Adrenal gland (tissue), 12 donors: ENCODE data around the gene MCU. TPM values are rescaled to one million over a fixed set of nuclear protein-coding genes. Genes with fewer than 3 reads are reported as not detected.

Experiments used
- DNase-seq, 7 donors: peaks; one replicate each; pipeline ENCODE4 v3.0.0-alpha.2; 2019 to 2020
- H3K27ac ChIP-seq, 5 donors: fragments of 200-600 bp; sonication (generic) in 4 of 5; 1 replicate in 3 of 5; 2 replicates in 2 of 5; pipeline versions ENCODE4 v1.5.1 to v1.8.0; 2016 to 2020; ENCODE audit warnings: mild to moderate bottlenecking in 1 of 5
- H3K27me3 ChIP-seq: fragments of 200-600 bp; 2 replicates; pipeline ENCODE4 v1.8.0; 2021
- H3K36me3 ChIP-seq, 2 donors: fragments of 200-600 bp; replicated peaks in 1 of 2; 1 replicate in 1 of 2; 2 replicates in 1 of 2; pipeline versions ENCODE4 v1.5.1 to v1.8.0; 2018 to 2022
- H3K4me1 ChIP-seq, 2 donors: fragments of 200-600 bp; replicated peaks in 1 of 2; 1 replicate in 1 of 2; 2 replicates in 1 of 2; pipeline versions ENCODE4 v1.5.1 to v1.8.0; 2018 to 2021
- H3K4me3 ChIP-seq, 4 donors: fragments of 200-600 bp; sonication (generic) in 3 of 4; one replicate each; pipeline ENCODE4 v1.5.1; 2016 to 2018
- H3K9me3 ChIP-seq, 3 donors: fragments of 200-600 bp; sonication (generic) in 1 of 3; replicated peaks in 1 of 3; 1 replicate in 2 of 3; 2 replicates in 1 of 3; pipeline versions ENCODE4 v1.5.1 to v1.8.0; 2016 to 2021
- CTCF ChIP-seq, 6 experiments: fragments of 450-650 bp in 4 of 6; fragments of 200-600 bp in 2 of 6; sonication (generic) in 1 of 6; IDR thresholded peaks; 1 replicate in 5 of 6; 2 replicates in 1 of 6; pipeline versions ENCODE4 v1.5.1 to v1.8.0; 2016 to 2021; ENCODE audit warnings: antibody characterized with exemption in 6 of 6, mild to moderate bottlenecking in 2 of 6, moderate library complexity in 1 of 6
- POLR2A ChIP-seq, 2 donors: fragments of 450-650 bp; IDR thresholded peaks; one replicate each; pipeline ENCODE4 v1.6.1; 2017; ENCODE audit warnings: antibody characterized with exemption in 2 of 2, mild to moderate bottlenecking in 2 of 2, moderate library complexity in 1 of 2
- WGBS, 4 donors: extraction: QIAGEN DNeasy Blood & Tissue Kit in 2 of 4; methylation state at CpG; one replicate each; pipeline versions ENCODE4 v1.1.5 to v1.1.7; 2013 to 2017; 5-methylcytosine and 5-hydroxymethylcytosine counted together
- intact Hi-C, 2 donors: fragments of 100-400 bp; cut with DNase I; formaldehyde crosslinking; loops; one replicate each; pipeline versions ENCODE4 v1.14.1 to v1.15.0; 2022 to 2023
- polyA plus RNA-seq, 3 donors: library from polyadenylated mRNA; stranded (reverse); fragments of 200-250 nt in 2 of 3; fragments of 350-450 nt in 1 of 3; fragmentation: Illumina TruSeq in 1 of 3; extraction: RNeasy Lipid Tissue Mini Kit (QIAGEN cat#74804) in 1 of 3; gene quantifications; one replicate each; pipeline ENCODE4 v1.2.3, GENCODE V29; 2013 to 2014
- total RNA-seq, 9 donors: library from RNA; depleted of rRNA in 4 of 9; stranded (reverse); fragments of >200 nt in 4 of 9; fragments of 120-200 nt in 1 of 9; fragmentation: NEBNext Ultra II Directional in 1 of 9; extraction: Animal tissue kit (Norgen Biotek cat#: 25700) in 1 of 9; gene quantifications; one replicate each; pipeline versions ENCODE4 v1.1.0 to v1.2.4, GENCODE V29; 2013 to 2023
- donor health status: healthy with polysubstance abuse.
- donor health status: Bipolar disorder and iron deficiency.
- donor health status: DM: yes; HTN: yes; CAD: no.
- donor health status: DM: no; HTN: no; CAD: no.
- donor health status: DM: no; HTN: no; CAD: no.
- donor health status: DM: yes; HTN: yes; CAD: no.

MCU gene
- total and polyA plus RNA-seq, 12 donors: 6.4 to 22.2 (median 14.9) TPM

- H3K4me1 ChIP-seq: no peaks in the 10 kb centered on the region
Observed at GRCh38 chr10:72858067-72858466, 166.1 kb downstream of the MCU start.

DNA sequence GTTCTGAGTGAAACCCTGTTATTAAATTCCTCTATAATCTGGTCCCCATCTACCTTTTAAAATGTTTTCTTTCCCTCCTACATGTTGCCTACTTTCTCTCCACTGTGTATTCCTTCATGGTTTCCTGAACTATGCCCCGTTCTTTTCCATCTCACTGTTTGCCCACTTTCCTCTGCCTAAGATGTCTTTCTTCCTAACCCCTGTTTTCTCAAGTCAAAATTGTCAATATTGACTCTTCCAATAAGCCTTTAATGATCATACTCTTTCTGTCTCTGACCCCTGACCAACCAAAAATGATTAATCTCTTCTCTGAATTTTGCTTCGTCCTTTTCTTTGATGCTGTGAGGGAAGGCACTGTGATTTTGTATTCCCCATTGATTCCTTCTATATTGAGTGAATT lies 171.0 kb downstream of the MCU start:
- Histone ChIP-seq H3K4me3 (no peak overlapping the region), H3K36me3 (no peaks in the 10 kb centered on the region), H3K27ac (no peak overlapping the region), H3K9me3 (no peaks in the 10 kb centered on the region), H3K4me1 (no peaks in the 10 kb centered on the region), H3K27me3 (no peaks in the 10 kb centered on the region)
- no peak for DNase-seq
- intact Hi-C loops: no loop called here
- no peak for TF ChIP-seq CTCF (IDR thresholded peaks at IDR 0.05)
- TF ChIP-seq POLR2A (IDR thresholded peaks at IDR 0.05): no peak
- WGBS, 4 donors: 94 to 97% (median 96%) methylated on average over 2 of the region's 2 CpGs

More at GRCh38 chr10:72858067-72858466, 166.1 kb downstream of the MCU start:
- H3K36me3 ChIP-seq: no peaks in the 10 kb centered on the region
- WGBS, 4 donors: 97 to 99% (median 99%) methylated on average over 6 of the region's 6 CpGs
- H3K27me3 ChIP-seq: no peaks in the 10 kb centered on the region
- intact Hi-C loops: no loop called here
- DNase-seq: no peak
- no peak overlapping the region for H3K27ac ChIP-seq
- no peak overlapping the region for H3K4me3 ChIP-seq
- no peaks in the 10 kb centered on the region for H3K9me3 ChIP-seq
- TF ChIP-seq CTCF (IDR thresholded peaks at IDR 0.05) (no peak), POLR2A (IDR thresholded peaks at IDR 0.05) (no peak)

DNA sequence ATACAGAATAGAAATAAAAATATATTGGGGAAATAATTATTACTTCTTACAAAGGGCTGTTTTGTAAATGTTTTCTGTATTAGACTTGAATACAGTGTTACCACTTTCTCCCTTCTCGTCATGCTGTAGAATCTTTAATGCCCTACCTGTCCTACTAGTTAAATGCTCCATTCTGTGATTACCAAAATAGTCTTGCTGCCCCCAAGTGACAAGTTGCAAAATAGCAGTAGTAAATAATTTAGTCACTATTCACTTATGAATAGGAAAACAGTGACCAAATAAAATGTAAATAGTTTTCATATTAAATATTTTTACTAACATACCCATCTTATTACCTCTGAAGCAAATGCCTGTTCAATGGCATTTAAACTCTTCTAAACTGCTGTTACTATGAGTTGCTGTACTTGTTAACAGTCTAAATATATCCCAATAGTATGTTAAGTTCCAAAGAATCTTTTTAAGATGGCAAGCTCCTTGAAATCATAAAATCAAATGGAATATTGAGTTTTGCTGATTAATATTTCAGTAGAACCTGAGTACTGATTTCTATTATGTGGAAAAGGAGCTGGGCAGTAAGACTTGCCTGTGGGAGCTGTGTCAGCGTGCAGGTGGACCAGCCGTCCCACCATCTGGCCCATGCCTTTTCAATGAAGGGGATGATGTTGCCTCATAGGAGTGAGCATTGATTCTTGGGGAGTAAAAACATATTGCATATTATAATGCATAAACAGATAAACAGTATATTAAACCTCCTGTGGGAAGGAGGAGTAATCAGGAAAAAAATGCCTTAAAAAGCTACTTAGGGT lies 183.5 kb downstream of the MCU start:
- no peaks in the 10 kb centered on the region for H3K36me3 ChIP-seq
- 77 to 86% (median 82%) methylated on average over 3 of the region's 3 CpGs for WGBS, 4 donors
- intact Hi-C loops: no loop called here
- H3K27me3 ChIP-seq: no peaks in the 10 kb centered on the region
- DNase-seq: no peak
- no peak overlapping the region for H3K27ac ChIP-seq
- H3K9me3 ChIP-seq: no peaks in the 10 kb centered on the region
- H3K4me1 ChIP-seq: no peaks in the 10 kb centered on the region
- TF ChIP-seq POLR2A (IDR thresholded peaks at IDR 0.05) (no peak), CTCF (IDR thresholded peaks at IDR 0.05) (peak; percentile 11 to 43 (median 28))
- H3K4me3 ChIP-seq: no peak overlapping the region

- 94 to 100% (median 96%) methylated on average over 2 of the region's 2 CpGs for WGBS, 4 donors
- Histone ChIP-seq H3K27ac (no peak overlapping the region), H3K9me3 (no peaks in the 10 kb centered on the region), H3K27me3 (no peaks in the 10 kb centered on the region), H3K4me3 (no peak overlapping the region), H3K4me1 (no peaks in the 10 kb centered on the region), H3K36me3 (no peaks in the 10 kb centered on the region)
- no peak for DNase-seq
- TF ChIP-seq POLR2A (IDR thresholded peaks at IDR 0.05): no peak
- TF ChIP-seq CTCF (IDR thresholded peaks at IDR 0.05): no peak
- intact Hi-C loops: no loop called here
Observed at GRCh38 chr10:72879245-72879644, 187.3 kb downstream of the MCU start.
